Upper lobe of right lung (tissue), 1 donor: ENCODE results near the gene ZNF574. TPM values are rescaled to one million over a fixed set of nuclear protein-coding genes. Genes with fewer than 3 reads are reported as not detected.

Source experiments
- ATAC-seq: fragments of 200-7000 bp; cut with Tn5 transposase; one replicate; pipeline ENCODE4 v1.9.1; 2020; ENCODE audit warnings: mild to moderate bottlenecking, moderate library complexity
- DNase-seq: peaks from one replicate; pipeline ENCODE4 v3.0.0-alpha.2; 2020
- H3K27ac ChIP-seq: fragments of 200-600 bp; one replicate; pipeline ENCODE4 v1.8.0; 2022
- H3K27me3 ChIP-seq: fragments of 200-600 bp; one replicate; pipeline ENCODE4 v1.8.0; 2022; ENCODE audit warnings: mild to moderate bottlenecking
- H3K36me3 ChIP-seq: fragments of 200-600 bp; one replicate; pipeline ENCODE4 v1.8.0; 2022
- H3K4me1 ChIP-seq: fragments of 200-600 bp; one replicate; pipeline ENCODE4 v1.8.0; 2022
- H3K4me3 ChIP-seq: fragments of 200-600 bp; one replicate; pipeline ENCODE4 v1.8.0; 2022; ENCODE audit warnings: mild to moderate bottlenecking
- H3K9me3 ChIP-seq: fragments of 200-600 bp; one replicate; pipeline ENCODE4 v1.8.0; 2022
- CTCF ChIP-seq: fragments of 200-600 bp; IDR thresholded peaks from one replicate; pipeline ENCODE4 v1.8.0; 2022; ENCODE audit warnings: antibody characterized with exemption
- intact Hi-C: fragments of 100-400 bp; cut with DNase I; formaldehyde crosslinking; loops from one replicate; pipeline ENCODE4 v1.11.0; 2022
- total RNA-seq: library from RNA; stranded (reverse); fragmentation: NEBNext Ultra II Directional; extraction: Animal tissue kit (Norgen Biotek cat#: 25700); gene quantifications from one replicate; pipeline ENCODE4 v1.2.1, GENCODE V29; 2021
- donor health status: DM: no; HTN: yes; CAD: no; lungs with severe emphysema.

The ZNF574 gene
- total RNA-seq, 1 donor from 2014 or later: 13.6 TPM

DNA sequence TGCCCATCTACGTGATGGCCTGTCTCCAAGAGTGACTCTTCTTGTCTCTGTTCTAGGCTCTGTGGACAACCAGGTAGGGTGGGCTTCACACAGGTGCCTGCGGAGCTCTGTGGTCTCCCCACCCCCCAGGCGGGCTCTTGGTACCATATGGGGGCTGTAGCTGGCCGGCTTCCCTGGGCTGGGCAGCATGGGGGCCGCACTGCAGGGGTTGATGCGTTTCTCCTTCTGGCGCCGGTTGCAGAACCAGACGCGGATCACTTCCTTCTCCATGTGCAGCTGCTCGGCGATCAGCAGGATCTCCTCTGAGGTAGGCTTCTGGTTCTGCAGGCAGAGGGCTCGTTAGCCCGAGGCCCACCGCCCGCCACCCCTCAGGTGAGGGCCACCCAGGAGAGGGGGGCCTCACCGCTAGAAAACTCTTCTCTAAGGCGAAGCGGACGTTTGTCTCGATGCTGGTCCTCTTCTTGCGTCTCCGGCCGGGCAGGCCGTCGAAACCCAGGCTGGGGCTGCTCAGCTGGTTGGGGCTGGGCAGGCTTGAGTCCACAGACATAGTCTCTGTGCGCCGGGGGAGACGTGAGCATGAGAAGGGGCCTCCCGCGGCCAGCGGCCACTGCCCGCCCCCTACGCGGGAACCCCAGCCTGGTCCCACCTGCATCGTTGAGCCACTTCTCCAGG lies 19.3 kb downstream of the ZNF574 start:
- no peak for TF ChIP-seq CTCF
- Histone ChIP-seq H3K36me3 (no peaks in the 10 kb centered on the region), H3K27me3 (no peaks in the 10 kb centered on the region), H3K9me3 (no peaks in the 10 kb centered on the region), H3K4me3 (no peak overlapping the region), H3K27ac (no peak overlapping the region), H3K4me1 (peaks cover 6% of the 10 kb centered on the region)
- ATAC-seq (no peak), DNase-seq (no peak)
- intact Hi-C loops: no loop called here

GRCh38 chr19:42095814-42096230 lies 19.9 kb downstream of the ZNF574 start:
- TF ChIP-seq CTCF: no peak
- ATAC-seq (no peak), DNase-seq (no peak)
- intact Hi-C loops: no loop called here
- Histone ChIP-seq H3K27ac (no peak overlapping the region), H3K4me3 (no peak overlapping the region), H3K4me1 (peaks cover 6% of the 10 kb centered on the region), H3K27me3 (no peaks in the 10 kb centered on the region), H3K9me3 (no peaks in the 10 kb centered on the region), H3K36me3 (no peaks in the 10 kb centered on the region)

- no peak for DNase-seq
These were observed 20.4 kb downstream of the ZNF574 start for GRCh38 chr19:42096255-42096837.

DNA sequence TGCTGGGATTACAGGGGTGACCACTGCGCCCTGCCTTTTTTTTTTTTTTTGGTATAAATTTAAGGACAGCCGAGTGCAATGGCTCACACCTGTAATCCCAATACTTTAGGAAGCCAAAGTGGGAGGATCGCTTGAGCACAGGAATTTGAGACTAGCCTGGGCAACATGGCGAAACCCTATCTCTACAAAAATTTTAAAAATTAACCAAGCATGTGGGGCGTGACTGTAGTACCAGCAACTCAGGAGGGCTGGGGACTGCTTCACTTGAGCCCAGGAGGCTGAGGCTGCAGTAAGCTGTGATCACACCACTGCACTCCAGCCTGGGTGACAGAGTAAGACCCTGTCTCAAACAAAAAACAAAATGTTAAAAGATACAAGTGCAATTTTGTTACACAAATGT lies 21.5 kb downstream of the ZNF574 start:
- TF ChIP-seq CTCF: no peak
- Histone ChIP-seq H3K9me3 (no peaks in the 10 kb centered on the region), H3K4me1 (no peaks in the 10 kb centered on the region), H3K27ac (no peak overlapping the region), H3K36me3 (no peaks in the 10 kb centered on the region), H3K27me3 (no peaks in the 10 kb centered on the region), H3K4me3 (no peak overlapping the region)
- intact Hi-C loops: no loop called here
- no peak for ATAC-seq
- DNase-seq: no peak

More at GRCh38 chr19:42096255-42096837, 20.4 kb downstream of the ZNF574 start:
- H3K4me1 ChIP-seq: peaks cover 2% of the 10 kb centered on the region
- no peak overlapping the region for H3K4me3 ChIP-seq
- intact Hi-C loops: no loop called here
- no peaks in the 10 kb centered on the region for H3K9me3 ChIP-seq
- ATAC-seq: no peak
- no peak for TF ChIP-seq CTCF
- H3K27ac ChIP-seq: no peak overlapping the region
- H3K27me3 ChIP-seq: no peaks in the 10 kb centered on the region
- H3K36me3 ChIP-seq: no peaks in the 10 kb centered on the region

DNA sequence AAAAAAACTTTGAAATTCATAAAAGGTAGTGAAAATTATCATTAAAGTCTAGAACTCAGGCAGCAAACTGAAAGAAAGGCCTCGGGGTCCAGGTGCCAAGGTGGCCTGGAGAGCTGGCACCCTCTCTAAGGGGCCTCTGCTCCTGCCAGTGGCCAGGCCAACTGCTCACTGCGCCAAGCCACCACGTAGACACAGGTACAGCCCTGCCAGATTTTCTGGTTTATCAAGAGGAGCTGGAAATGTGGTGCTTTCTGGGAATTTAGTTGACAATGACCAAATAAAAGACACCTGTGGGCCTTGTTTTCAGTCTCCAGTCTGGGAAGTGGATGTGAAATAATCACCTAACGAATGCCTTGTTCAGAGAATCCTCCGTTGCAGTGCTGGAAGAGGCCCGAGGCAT lies 22.8 kb downstream of the ZNF574 start:
- DNase-seq (no peak), ATAC-seq (no peak)
- Histone ChIP-seq H3K4me3 (no peak overlapping the region), H3K9me3 (no peaks in the 10 kb centered on the region), H3K36me3 (no peaks in the 10 kb centered on the region), H3K27ac (no peak overlapping the region), H3K27me3 (no peaks in the 10 kb centered on the region), H3K4me1 (no peaks in the 10 kb centered on the region)
- TF ChIP-seq CTCF: no peak
- intact Hi-C loops: no loop called here
